ENCODE measurements around the gene HAPLN3. TPM values are rescaled to one million over a fixed set of nuclear protein-coding genes. Genes with fewer than 3 reads are reported as not detected.

The HAPLN3 gene
- total and polyA plus RNA-seq, 4 donors: 0.21 to 0.51 (median 0.34) TPM

GRCh38 chr15:88897142-88897455 is 1.8 kb upstream of the HAPLN3 start:
- H3K9me3 ChIP-seq (ENCODE audit: control insufficient read depth in 4 of 4, low read length in 3 of 4): no peaks in the 10 kb centered on the region
- no peak overlapping the region for H3K9ac ChIP-seq (ENCODE audit: low read depth in 1 of 2, low read length in 2 of 2)
- no peaks in the 10 kb centered on the region for H3K36me3 ChIP-seq (ENCODE audit: control insufficient read depth in 4 of 4, insufficient read depth in 3 of 4, low read depth in 1 of 4, low read length in 3 of 4)
- TF ChIP-seq RAD21 (IDR thresholded peaks at IDR 0.05): no peak
- 37% methylated on average over 8 of the region's 8 CpGs for WGBS
- no peak for DNase-seq (ENCODE audit: low spot score)
- H3K27ac ChIP-seq (ENCODE audit: low read depth in 1 of 2, low read length in 2 of 2): no peak overlapping the region
- H3K4me1 ChIP-seq (ENCODE audit: control insufficient read depth in 4 of 4, insufficient read depth in 4 of 4, low read length in 3 of 4): peaks cover 0 to 16% (median 10%) of the 10 kb centered on the region in 4 donors
- peaks cover 0 to 12% (median 2%) of the 10 kb centered on the region in 4 donors for H3K27me3 ChIP-seq (ENCODE audit: control insufficient read depth in 4 of 4, insufficient read depth in 4 of 4, low read length in 3 of 4)
- H3K4me3 ChIP-seq (ENCODE audit: low read depth in 1 of 3, low read length in 3 of 3): no peak overlapping the region

DNA sequence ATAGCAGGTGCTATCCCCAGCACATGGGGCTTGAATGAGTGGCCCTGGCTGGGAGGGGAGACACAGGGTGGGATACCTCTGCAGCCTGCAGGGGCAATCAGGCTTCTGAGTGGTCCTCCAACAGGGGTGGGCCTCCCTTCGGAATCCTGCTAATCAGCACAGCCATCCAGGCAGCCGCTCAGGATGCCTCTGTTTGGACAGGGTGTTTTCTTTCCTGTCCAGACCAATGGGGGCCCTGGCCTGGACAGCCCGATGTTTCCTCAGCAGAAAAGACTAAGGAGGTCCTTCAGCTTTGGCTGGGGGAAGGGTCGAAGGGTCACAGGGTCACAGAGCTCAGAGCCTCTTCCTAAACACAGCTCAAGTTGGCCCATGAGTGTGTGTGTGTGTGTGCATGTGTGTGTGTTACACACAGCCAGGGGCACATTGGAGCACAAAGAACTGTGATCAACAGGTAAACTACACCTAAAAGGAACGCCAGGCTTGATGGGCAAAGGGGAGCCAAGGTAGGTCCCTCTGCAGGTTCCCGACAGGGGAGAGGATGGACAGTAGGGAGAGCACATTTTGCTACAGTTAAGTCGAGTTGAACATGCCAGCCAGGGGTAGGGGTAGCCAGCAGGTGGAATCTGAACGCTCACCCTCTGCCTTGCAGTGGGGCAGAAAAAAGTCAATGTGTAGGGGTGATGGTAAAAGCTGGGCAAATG is 1.1 kb upstream of the HAPLN3 start:
- TF ChIP-seq HNF4G (IDR thresholded peaks at IDR 0.05) (no peak), HNF4A (conservative IDR thresholded peaks at IDR 0.05) (no peak), MAX (IDR thresholded peaks at IDR 0.05) (no peak), YY1 (IDR thresholded peaks at IDR 0.05) (no peak), CTCF (IDR thresholded peaks at IDR 0.05; ENCODE audit: low read depth, low read length, missing input control) (no peak), NR2F2 (IDR thresholded peaks at IDR 0.05) (no peak), RAD21 (IDR thresholded peaks at IDR 0.05) (no peak), GABPA (IDR thresholded peaks at IDR 0.05 in 1 of 2, conservative IDR thresholded peaks at IDR 0.05 in 1 of 2) (no peak), EGR1 (IDR thresholded peaks at IDR 0.05; ENCODE audit: low read depth in 2 of 2) (no peak), JUND (IDR thresholded peaks at IDR 0.05) (no peak), RXRA (IDR thresholded peaks at IDR 0.05) (no peak)
- TF ChIP-seq, protein P1, sequence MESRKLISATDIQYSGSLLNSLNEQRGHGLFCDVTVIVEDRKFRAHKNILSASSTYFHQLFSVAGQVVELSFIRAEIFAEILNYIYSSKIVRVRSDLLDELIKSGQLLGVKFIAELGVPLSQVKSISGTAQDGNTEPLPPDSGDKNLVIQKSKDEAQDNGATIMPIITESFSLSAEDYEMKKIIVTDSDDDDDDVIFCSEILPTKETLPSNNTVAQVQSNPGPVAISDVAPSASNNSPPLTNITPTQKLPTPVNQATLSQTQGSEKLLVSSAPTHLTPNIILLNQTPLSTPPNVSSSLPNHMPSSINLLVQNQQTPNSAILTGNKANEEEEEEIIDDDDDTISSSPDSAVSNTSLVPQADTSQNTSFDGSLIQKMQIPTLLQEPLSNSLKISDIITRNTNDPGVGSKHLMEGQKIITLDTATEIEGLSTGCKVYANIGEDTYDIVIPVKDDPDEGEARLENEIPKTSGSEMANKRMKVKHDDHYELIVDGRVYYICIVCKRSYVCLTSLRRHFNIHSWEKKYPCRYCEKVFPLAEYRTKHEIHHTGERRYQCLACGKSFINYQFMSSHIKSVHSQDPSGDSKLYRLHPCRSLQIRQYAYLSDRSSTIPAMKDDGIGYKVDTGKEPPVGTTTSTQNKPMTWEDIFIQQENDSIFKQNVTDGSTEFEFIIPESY (IDR thresholded peaks at IDR 0.05): no peak
- TF ChIP-seq, protein P2, sequence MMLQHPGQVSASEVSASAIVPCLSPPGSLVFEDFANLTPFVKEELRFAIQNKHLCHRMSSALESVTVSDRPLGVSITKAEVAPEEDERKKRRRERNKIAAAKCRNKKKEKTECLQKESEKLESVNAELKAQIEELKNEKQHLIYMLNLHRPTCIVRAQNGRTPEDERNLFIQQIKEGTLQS (IDR thresholded peaks at IDR 0.05): no peak
- WGBS: 70% methylated on average over 8 of the region's 8 CpGs

DNA sequence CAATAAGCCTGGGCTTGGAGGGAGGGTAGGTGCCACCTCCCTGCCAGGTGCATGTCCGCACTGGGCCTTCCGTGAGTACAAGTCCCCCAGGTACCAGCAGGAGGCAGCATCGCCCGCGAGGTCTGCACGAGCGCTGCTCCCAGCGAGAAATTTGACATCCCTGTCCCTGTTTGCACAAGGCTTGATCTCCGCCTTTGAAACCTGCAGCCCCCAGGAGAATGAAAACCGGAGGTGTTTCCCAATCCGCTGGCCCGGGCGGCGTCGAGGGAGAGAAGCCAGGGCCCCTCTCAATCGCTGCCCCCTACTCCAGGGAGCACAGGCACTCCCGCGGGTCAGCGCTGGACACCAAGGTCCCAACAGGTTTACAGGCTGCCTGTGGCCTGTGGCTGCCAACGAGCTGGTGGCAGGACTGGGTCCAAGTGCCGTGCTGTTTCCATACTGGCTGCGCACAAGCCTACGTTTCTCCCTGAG is 961 bp downstream of the HAPLN3 start:
- peak; percentile 46 for TF ChIP-seq CTCF (IDR thresholded peaks at IDR 0.05; ENCODE audit: low read depth, low read length, missing input control)
- no peak for TF ChIP-seq HNF4A (conservative IDR thresholded peaks at IDR 0.05)
- TF ChIP-seq, protein P1 (IDR thresholded peaks at IDR 0.05): no peak
- peak; percentile 56 to 70 for TF ChIP-seq RAD21 (IDR thresholded peaks at IDR 0.05)
- no peak overlapping the region for H3K9ac ChIP-seq (ENCODE audit: low read depth in 1 of 2, low read length in 2 of 2)

More for the DNA sequence above, 1.1 kb upstream of the HAPLN3 start:
- H3K4me3 ChIP-seq (ENCODE audit: low read depth in 1 of 3, low read length in 3 of 3): no peak overlapping the region
- H3K27ac ChIP-seq (ENCODE audit: low read depth in 1 of 2, low read length in 2 of 2): no peak overlapping the region
- no peaks in the 10 kb centered on the region for H3K9me3 ChIP-seq (ENCODE audit: control insufficient read depth in 4 of 4, low read length in 3 of 4)
- DNase-seq (ENCODE audit: low spot score): no peak
- H3K36me3 ChIP-seq (ENCODE audit: control insufficient read depth in 4 of 4, insufficient read depth in 3 of 4, low read depth in 1 of 4, low read length in 3 of 4): no peaks in the 10 kb centered on the region
- peaks cover 0 to 12% (median 2%) of the 10 kb centered on the region in 4 donors for H3K27me3 ChIP-seq (ENCODE audit: control insufficient read depth in 4 of 4, insufficient read depth in 4 of 4, low read length in 3 of 4)
- H3K9ac ChIP-seq (ENCODE audit: low read depth in 1 of 2, low read length in 2 of 2): no peak overlapping the region
- peaks cover 0 to 16% (median 10%) of the 10 kb centered on the region in 4 donors for H3K4me1 ChIP-seq (ENCODE audit: control insufficient read depth in 4 of 4, insufficient read depth in 4 of 4, low read length in 3 of 4)

More for the DNA sequence above, 961 bp downstream of the HAPLN3 start:
- 3% methylated on average over 23 of the region's 23 CpGs for WGBS
- peak; percentile 63 for DNase-seq (ENCODE audit: low spot score)
- Histone ChIP-seq H3K36me3 (ENCODE audit: control insufficient read depth in 4 of 4, insufficient read depth in 3 of 4, low read depth in 1 of 4, low read length in 3 of 4) (no peaks in the 10 kb centered on the region), H3K4me3 (ENCODE audit: low read depth in 1 of 3, low read length in 3 of 3) (peak overlapping the region in 1 of 3 donors; percentile 34), H3K27me3 (ENCODE audit: control insufficient read depth in 4 of 4, insufficient read depth in 4 of 4, low read length in 3 of 4) (peaks cover 0 to 12% (median 2%) of the 10 kb centered on the region in 4 donors), H3K9me3 (ENCODE audit: control insufficient read depth in 4 of 4, low read length in 3 of 4) (no peaks in the 10 kb centered on the region), H3K27ac (ENCODE audit: low read depth in 1 of 2, low read length in 2 of 2) (no peak overlapping the region), H3K4me1 (ENCODE audit: control insufficient read depth in 4 of 4, insufficient read depth in 4 of 4, low read length in 3 of 4) (peaks cover 0 to 16% (median 10%) of the 10 kb centered on the region in 4 donors)

Data from liver (tissue), 9 donors.